Stimulated activated naive CD8-positive, alpha-beta T cell treated with anti-CD3 and anti-CD28 coated beads, Interleukin-15, amount 100 ng/mL, for 72 hours (primary cell): ENCODE measurements around the gene NRXN2.
A peak's percentile ranks its signal among the peaks of the same experiment; 100 is the strongest.

Source experiments
- ATAC-seq: fragments of 150-1000 bp; cut with Tn5 transposase; 2 replicates; pipeline ENCODE4 v1.10.0; 2021; ENCODE audit warnings: mild to moderate bottlenecking, moderate library complexity
- DNase-seq, 2 donors: peaks; one replicate each; pipeline ENCODE4 v3.0.0; 2021 to 2022
- H3K27ac Mint-ChIP-seq, 2 donors: one replicate each; pipeline ENCODE4 v1.8.0; 2022; ENCODE audit warnings: mild to moderate bottlenecking in 2 of 2, mixed read lengths in 2 of 2, moderate library complexity in 2 of 2
- H3K27me3 Mint-ChIP-seq: one replicate; pipeline ENCODE4 v1.8.0; 2022; ENCODE audit warnings: mixed read lengths
- H3K4me1 Mint-ChIP-seq: one replicate; pipeline ENCODE4 v1.8.0; 2022; ENCODE audit warnings: mild to moderate bottlenecking, mixed read lengths
- H3K4me3 Mint-ChIP-seq, 2 donors: one replicate each; pipeline ENCODE4 v1.8.0; 2022; ENCODE audit warnings: mild to moderate bottlenecking in 2 of 2, mixed read lengths in 2 of 2, moderate library complexity in 1 of 2
- H3K9me3 Mint-ChIP-seq, 2 donors: one replicate each; pipeline ENCODE4 v1.8.0; 2022; ENCODE audit warnings: mixed read lengths in 2 of 2

Gene NRXN2

DNA sequence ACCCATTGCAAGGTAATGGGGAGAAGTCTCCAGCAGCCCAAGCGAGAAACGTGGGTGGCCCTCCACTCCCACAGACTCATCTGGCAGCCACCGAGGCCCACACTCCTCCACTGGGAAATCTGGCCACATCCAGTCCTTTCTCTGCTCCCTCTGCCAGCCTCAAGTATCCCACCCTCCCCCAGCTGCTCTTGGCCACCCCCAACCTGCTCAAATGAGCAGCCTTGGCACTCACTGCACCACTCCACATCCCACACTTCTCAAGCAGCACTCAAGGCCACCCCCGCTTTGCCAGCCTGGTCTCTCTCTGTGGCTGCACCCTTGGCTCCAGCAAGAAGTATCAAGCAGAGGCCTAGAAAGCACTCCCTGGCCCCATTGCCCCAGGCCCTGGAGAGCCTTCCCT, 103.8 kb downstream of the NRXN2 start:
- no peak overlapping the region for H3K4me3 Mint-ChIP-seq
- no peaks in the 10 kb centered on the region for H3K9me3 Mint-ChIP-seq
- no peaks in the 10 kb centered on the region for H3K27me3 Mint-ChIP-seq
- no peak for DNase-seq
- H3K27ac Mint-ChIP-seq = no peak overlapping the region
- H3K4me1 Mint-ChIP-seq = peaks cover 12% of the 10 kb centered on the region
- no peak for ATAC-seq

- H3K27me3 Mint-ChIP-seq = no peaks in the 10 kb centered on the region
- H3K9me3 Mint-ChIP-seq = no peaks in the 10 kb centered on the region
- DNase-seq (no peak), ATAC-seq (no peak)
- peaks cover 27% of the 10 kb centered on the region for H3K4me1 Mint-ChIP-seq
- H3K27ac Mint-ChIP-seq = no peak overlapping the region
- no peak overlapping the region for H3K4me3 Mint-ChIP-seq
Observed at GRCh38 chr11:64616817-64617216, 106.2 kb downstream of the NRXN2 start.

- H3K27me3 Mint-ChIP-seq = no peaks in the 10 kb centered on the region
- no peaks in the 10 kb centered on the region for H3K9me3 Mint-ChIP-seq
- peaks cover 28% of the 10 kb centered on the region for H3K4me1 Mint-ChIP-seq
- H3K4me3 Mint-ChIP-seq = no peak overlapping the region
- ATAC-seq (no peak), DNase-seq (no peak)
- no peak overlapping the region for H3K27ac Mint-ChIP-seq
Observed at GRCh38 chr11:64614917-64615316, 108.1 kb downstream of the NRXN2 start.

GRCh38 chr11:64613648-64614047, 109.3 kb downstream of the NRXN2 start:
- no peaks in the 10 kb centered on the region for H3K9me3 Mint-ChIP-seq
- H3K4me1 Mint-ChIP-seq = peaks cover 35% of the 10 kb centered on the region
- ATAC-seq = no peak
- H3K4me3 Mint-ChIP-seq = no peak overlapping the region
- H3K27ac Mint-ChIP-seq = no peak overlapping the region
- DNase-seq = no peak
- no peaks in the 10 kb centered on the region for H3K27me3 Mint-ChIP-seq

DNA sequence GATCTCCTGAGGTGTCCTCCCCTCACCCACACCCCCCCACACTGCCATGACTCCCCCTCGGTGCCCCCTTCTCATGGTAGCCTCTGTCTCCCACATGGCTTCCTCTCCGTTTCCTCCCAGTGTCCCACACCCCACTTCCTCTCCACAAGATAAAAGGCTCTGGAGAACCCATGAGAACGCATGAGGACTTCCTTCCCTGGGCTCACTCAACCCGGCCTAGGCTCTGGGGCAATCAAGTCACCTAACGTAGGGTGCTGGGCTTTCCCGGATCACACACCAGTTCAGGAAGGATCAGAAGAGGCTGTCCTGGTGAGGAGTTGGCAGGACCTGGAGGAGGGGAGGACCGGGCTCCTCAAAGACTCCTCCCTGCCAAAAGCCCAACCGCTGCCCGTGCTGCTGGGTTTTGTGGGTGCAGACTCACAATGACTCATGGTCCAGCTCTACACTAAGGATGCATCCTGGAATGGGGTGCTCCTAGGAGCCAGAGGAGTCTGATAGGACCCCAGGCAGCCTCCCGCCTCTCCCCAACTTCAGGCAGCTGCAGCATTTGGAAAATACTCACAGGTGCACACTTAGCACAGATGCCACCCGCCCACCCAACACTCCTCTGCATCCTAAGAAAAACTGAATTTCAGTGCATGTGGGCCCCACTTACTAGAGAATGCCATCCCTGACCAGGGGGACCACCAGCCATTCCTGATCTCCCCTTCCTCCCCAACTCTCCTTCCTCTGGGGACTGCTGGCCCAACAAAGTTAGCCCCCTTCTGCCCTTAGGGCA, 110.9 kb downstream of the NRXN2 start:
- Mint-ChIP-seq H3K27ac (peak overlapping the region in 1 of 2 donors; percentile 83), H3K9me3 (no peaks in the 10 kb centered on the region), H3K27me3 (no peaks in the 10 kb centered on the region), H3K4me1 (peaks cover 35% of the 10 kb centered on the region), H3K4me3 (no peak overlapping the region)
- ATAC-seq (no peak), DNase-seq (no peak)

- peaks cover 35% of the 10 kb centered on the region for H3K4me1 Mint-ChIP-seq
- no peak overlapping the region for H3K27ac Mint-ChIP-seq
- no peak for DNase-seq
Observed at GRCh38 chr11:64611176-64611575, 111.8 kb downstream of the NRXN2 start.

DNA sequence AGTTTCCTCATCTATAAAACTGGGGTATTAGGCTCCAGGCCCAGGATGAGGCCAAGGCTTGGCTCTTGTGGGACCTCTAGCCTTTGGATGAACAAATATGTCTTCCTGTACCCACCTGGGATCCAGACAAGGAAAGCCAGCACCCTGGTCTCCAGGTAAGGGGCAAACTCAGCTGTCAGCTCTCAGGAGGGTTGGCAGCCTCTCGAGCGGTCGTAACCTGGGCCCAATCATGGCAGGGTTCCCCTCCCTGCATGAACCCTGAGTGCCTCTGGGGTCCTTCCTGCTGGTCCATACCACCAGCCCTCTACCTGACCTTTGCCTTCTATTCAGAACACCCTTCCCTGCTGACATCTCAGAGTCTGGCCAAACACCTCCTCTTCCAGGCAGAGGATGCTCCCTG, 112.4 kb downstream of the NRXN2 start:
- no peak for DNase-seq
- peaks cover 35% of the 10 kb centered on the region for H3K4me1 Mint-ChIP-seq
- H3K27ac Mint-ChIP-seq = no peak overlapping the region
- no peaks in the 10 kb centered on the region for H3K9me3 Mint-ChIP-seq
- H3K27me3 Mint-ChIP-seq = peaks cover 1% of the 10 kb centered on the region
- ATAC-seq = no peak
- H3K4me3 Mint-ChIP-seq = no peak overlapping the region

More at GRCh38 chr11:64611176-64611575, 111.8 kb downstream of the NRXN2 start:
- no peak for ATAC-seq
- H3K4me3 Mint-ChIP-seq = no peak overlapping the region
- no peaks in the 10 kb centered on the region for H3K27me3 Mint-ChIP-seq
- H3K9me3 Mint-ChIP-seq = no peaks in the 10 kb centered on the region

GRCh38 chr11:64609436-64610047, 113.5 kb downstream of the NRXN2 start:
- Mint-ChIP-seq H3K9me3 (no peaks in the 10 kb centered on the region), H3K4me1 (peaks cover 35% of the 10 kb centered on the region), H3K27ac (no peak overlapping the region), H3K4me3 (no peak overlapping the region), H3K27me3 (peaks cover 12% of the 10 kb centered on the region)
- no peak for ATAC-seq
- no peak for DNase-seq

GRCh38 chr11:64608636-64609035, 114.4 kb downstream of the NRXN2 start:
- ATAC-seq (no peak), DNase-seq (no peak)
- H3K4me1 Mint-ChIP-seq = peaks cover 30% of the 10 kb centered on the region
- H3K9me3 Mint-ChIP-seq = no peaks in the 10 kb centered on the region
- H3K4me3 Mint-ChIP-seq = no peak overlapping the region
- peaks cover 13% of the 10 kb centered on the region for H3K27me3 Mint-ChIP-seq
- no peak overlapping the region for H3K27ac Mint-ChIP-seq

DNA sequence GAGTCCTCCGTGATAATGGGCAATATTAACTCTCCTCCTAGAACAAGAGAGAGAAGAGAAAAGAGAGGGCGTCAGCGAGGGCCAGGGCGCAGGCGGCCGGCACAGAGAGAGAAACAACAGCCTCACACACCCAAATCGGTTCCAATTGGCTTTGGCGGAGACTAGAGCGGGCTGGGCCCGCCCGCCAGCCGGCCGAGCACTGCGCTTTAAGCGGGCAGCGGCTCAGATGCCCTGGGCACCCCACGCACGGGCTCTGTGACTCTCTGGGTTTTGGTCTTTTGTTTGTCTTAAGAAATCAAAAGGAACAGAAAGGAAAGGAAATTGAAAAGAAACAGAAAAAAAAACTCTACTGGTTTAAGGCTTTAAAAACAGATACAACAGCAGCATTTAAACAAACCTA, 115.0 kb downstream of the NRXN2 start:
- Mint-ChIP-seq H3K4me1 (peaks cover 28% of the 10 kb centered on the region), H3K9me3 (no peaks in the 10 kb centered on the region), H3K27me3 (peaks cover 13% of the 10 kb centered on the region), H3K4me3 (no peak overlapping the region), H3K27ac (peak overlapping the region in 1 of 2 donors; percentile 57)
- DNase-seq (no peak), ATAC-seq (no peak)

GRCh38 chr11:64607381-64607985, 115.5 kb downstream of the NRXN2 start:
- H3K4me1 Mint-ChIP-seq = peaks cover 26% of the 10 kb centered on the region
- no peak overlapping the region for H3K27ac Mint-ChIP-seq
- ATAC-seq (peak; percentile 43), DNase-seq (no peak)
- H3K9me3 Mint-ChIP-seq = no peaks in the 10 kb centered on the region
- no peak overlapping the region for H3K4me3 Mint-ChIP-seq
- peaks cover 13% of the 10 kb centered on the region for H3K27me3 Mint-ChIP-seq

DNA sequence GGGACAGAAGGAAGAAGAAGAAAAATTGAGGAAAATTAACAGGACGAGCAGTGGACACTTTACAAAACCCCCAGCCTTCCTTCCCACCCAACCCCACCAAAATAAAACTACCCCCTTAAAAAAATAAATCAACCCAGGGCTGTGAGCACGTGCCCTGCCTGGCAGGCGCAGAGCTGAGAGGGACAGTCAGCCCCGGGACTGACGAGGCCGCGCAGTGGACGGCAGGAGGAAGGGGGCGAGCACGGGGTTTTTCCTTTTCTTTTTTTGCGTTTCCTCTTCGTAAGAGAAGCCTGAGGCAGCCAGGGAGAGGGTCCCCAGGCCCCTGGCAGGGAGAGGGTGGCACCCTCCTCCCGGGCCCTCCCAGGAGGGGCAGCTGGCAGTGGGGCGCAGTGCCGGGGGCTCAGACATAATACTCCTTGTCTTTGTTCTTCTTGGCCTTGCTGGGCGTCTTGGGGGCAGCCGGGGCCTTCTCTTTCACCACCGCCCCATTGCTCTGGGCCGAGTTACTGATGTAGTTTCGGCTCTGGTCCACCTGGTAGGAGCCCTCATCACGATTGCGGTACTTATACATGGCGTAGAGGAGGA, 116.1 kb downstream of the NRXN2 start:
- peaks cover 13% of the 10 kb centered on the region for H3K27me3 Mint-ChIP-seq
- ATAC-seq (peak; percentile 13), DNase-seq (no peak)
- H3K4me1 Mint-ChIP-seq = peaks cover 20% of the 10 kb centered on the region
- H3K4me3 Mint-ChIP-seq = no peak overlapping the region
- no peaks in the 10 kb centered on the region for H3K9me3 Mint-ChIP-seq
- no peak overlapping the region for H3K27ac Mint-ChIP-seq

- Mint-ChIP-seq H3K4me3 (no peak overlapping the region), H3K27me3 (peaks cover 13% of the 10 kb centered on the region), H3K4me1 (peaks cover 14% of the 10 kb centered on the region), H3K9me3 (no peaks in the 10 kb centered on the region), H3K27ac (no peak overlapping the region)
- DNase-seq = no peak
- ATAC-seq = no peak
Observed at GRCh38 chr11:64605656-64606585, 117.1 kb downstream of the NRXN2 start.

- no peak for DNase-seq
- no peak for ATAC-seq
- Mint-ChIP-seq H3K4me1 (peaks cover 10% of the 10 kb centered on the region), H3K27ac (no peak overlapping the region), H3K4me3 (no peak overlapping the region), H3K9me3 (no peaks in the 10 kb centered on the region), H3K27me3 (peaks cover 13% of the 10 kb centered on the region)
Observed at GRCh38 chr11:64605244-64605560, 117.8 kb downstream of the NRXN2 start.
